Measurements from ENCODE around the gene GNAS. TPM values are rescaled to one million over a fixed set of nuclear protein-coding genes. Genes with fewer than 3 reads are reported as not detected.

GNAS gene
- total RNA-seq, 1 donor from 2014 or later, result 746 TPM

- TF ChIP-seq CTCF (IDR thresholded peaks at IDR 0.05), result no peak
- Histone ChIP-seq H3K27ac (peak overlapping the region; percentile 83), H3K9me3 (no peaks in the 10 kb centered on the region), H3K4me3 (no peak overlapping the region), H3K4me1 (peaks cover 30% of the 10 kb centered on the region), H3K36me3 (peaks cover 65% of the 10 kb centered on the region), H3K27me3 (no peaks in the 10 kb centered on the region)
- intact Hi-C loops (cut with DNase I), result no loop called here
- ATAC-seq (no peak), DNase-seq (no peak)
Measured at GRCh38 chr20:58908941-58909340, 56.4 kb downstream of the GNAS start.

DNA sequence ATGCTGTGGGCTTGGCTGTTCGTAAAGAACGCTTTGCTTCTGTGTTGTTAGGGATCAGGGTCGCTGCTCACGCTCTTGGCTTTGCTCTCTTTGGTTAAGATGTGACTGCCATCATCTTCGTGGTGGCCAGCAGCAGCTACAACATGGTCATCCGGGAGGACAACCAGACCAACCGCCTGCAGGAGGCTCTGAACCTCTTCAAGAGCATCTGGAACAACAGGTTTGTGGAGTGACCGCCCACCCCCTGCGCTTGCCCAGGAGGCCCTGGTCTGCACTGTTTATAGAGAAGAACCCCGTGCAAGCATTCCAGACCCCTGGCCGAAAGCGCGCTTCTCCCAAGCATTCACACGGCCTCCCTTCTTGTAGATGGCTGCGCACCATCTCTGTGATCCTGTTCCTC is 57.1 kb downstream of the GNAS start:
- ATAC-seq (no peak), DNase-seq (no peak)
- H3K4me1 ChIP-seq, result peaks cover 30% of the 10 kb centered on the region
- intact Hi-C loops (cut with DNase I), result no loop called here
- no peak for TF ChIP-seq CTCF (IDR thresholded peaks at IDR 0.05)
- no peak overlapping the region for H3K4me3 ChIP-seq
- no peaks in the 10 kb centered on the region for H3K27me3 ChIP-seq
- no peak overlapping the region for H3K27ac ChIP-seq
- H3K36me3 ChIP-seq, result peaks cover 58% of the 10 kb centered on the region
- H3K9me3 ChIP-seq, result no peaks in the 10 kb centered on the region

GRCh38 chr20:58910473-58910872 is 58.0 kb downstream of the GNAS start:
- H3K27ac ChIP-seq, result no peak overlapping the region
- no peaks in the 10 kb centered on the region for H3K27me3 ChIP-seq
- H3K36me3 ChIP-seq, result peaks cover 49% of the 10 kb centered on the region
- intact Hi-C loops (cut with DNase I), result no loop called here
- H3K4me3 ChIP-seq, result no peak overlapping the region
- peaks cover 30% of the 10 kb centered on the region for H3K4me1 ChIP-seq
- TF ChIP-seq CTCF (IDR thresholded peaks at IDR 0.05), result no peak
- H3K9me3 ChIP-seq, result no peaks in the 10 kb centered on the region
- DNase-seq, result no peak
- no peak for ATAC-seq

DNA sequence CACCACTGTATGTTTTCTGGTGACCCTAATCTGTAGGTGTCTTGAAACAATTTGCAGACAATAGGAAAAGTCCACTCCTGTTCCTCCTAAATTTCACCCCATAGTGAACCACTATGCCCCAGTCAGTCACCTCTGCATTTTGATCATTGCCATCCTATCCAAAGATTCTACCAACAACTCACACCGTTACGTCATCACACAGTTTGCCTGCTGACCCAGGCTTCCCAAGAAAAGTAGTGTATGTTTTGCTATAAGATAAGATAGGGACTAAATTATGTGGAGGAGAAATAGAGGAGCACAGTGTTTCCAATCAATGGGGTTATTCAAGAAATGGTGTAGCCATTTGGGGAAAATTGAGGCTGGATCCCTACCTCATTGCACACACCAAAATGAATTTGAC is 58.8 kb downstream of the GNAS start:
- intact Hi-C loops (cut with DNase I), result no loop called here
- no peak overlapping the region for H3K4me3 ChIP-seq

DNA sequence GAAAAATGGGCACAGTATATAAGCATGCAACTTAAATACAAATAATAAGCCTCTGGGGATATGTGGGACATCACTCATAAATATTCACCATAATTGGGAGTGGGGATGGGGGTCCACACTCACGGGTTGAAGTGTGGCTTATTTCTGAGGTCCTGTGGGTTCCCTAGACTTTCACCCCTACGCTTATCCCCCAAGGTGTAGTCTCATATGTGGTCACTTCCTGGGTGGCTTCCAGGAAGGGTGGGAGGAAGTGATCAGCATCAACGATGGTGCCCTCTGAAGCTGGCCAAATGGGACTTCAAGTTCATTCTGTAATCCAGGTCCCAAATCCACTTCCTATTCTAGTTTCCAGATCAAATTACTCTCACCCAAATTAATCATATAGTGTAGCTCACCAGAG is 59.5 kb downstream of the GNAS start:
- no peak overlapping the region for H3K27ac ChIP-seq
- ATAC-seq (no peak), DNase-seq (no peak)
- H3K27me3 ChIP-seq, result no peaks in the 10 kb centered on the region
- intact Hi-C loops (cut with DNase I), result no loop called here
- peaks cover 38% of the 10 kb centered on the region for H3K36me3 ChIP-seq
- peaks cover 20% of the 10 kb centered on the region for H3K4me1 ChIP-seq
- H3K9me3 ChIP-seq, result no peaks in the 10 kb centered on the region
- TF ChIP-seq CTCF (IDR thresholded peaks at IDR 0.05), result no peak
- H3K4me3 ChIP-seq, result no peak overlapping the region

More for the DNA sequence above, 58.8 kb downstream of the GNAS start:
- no peaks in the 10 kb centered on the region for H3K9me3 ChIP-seq
- no peak for ATAC-seq
- peaks cover 27% of the 10 kb centered on the region for H3K4me1 ChIP-seq
- no peak for DNase-seq
- no peak for TF ChIP-seq CTCF (IDR thresholded peaks at IDR 0.05)
- H3K36me3 ChIP-seq, result peaks cover 41% of the 10 kb centered on the region
- H3K27ac ChIP-seq, result no peak overlapping the region
- H3K27me3 ChIP-seq, result no peaks in the 10 kb centered on the region

- no peak overlapping the region for H3K27ac ChIP-seq
- DNase-seq, result no peak
- ATAC-seq, result no peak
- H3K9me3 ChIP-seq, result no peaks in the 10 kb centered on the region
- no peak for TF ChIP-seq CTCF (IDR thresholded peaks at IDR 0.05)
- peaks cover 36% of the 10 kb centered on the region for H3K36me3 ChIP-seq
- H3K27me3 ChIP-seq, result no peaks in the 10 kb centered on the region
- peaks cover 9% of the 10 kb centered on the region for H3K4me1 ChIP-seq
- H3K4me3 ChIP-seq, result no peak overlapping the region
- intact Hi-C loops (cut with DNase I), result no loop called here
Measured at GRCh38 chr20:58913079-58913478, 60.6 kb downstream of the GNAS start.
